HCT116 (cell line): ENCODE data around the gene STKLD1. TPM values are rescaled to one million over a fixed set of nuclear protein-coding genes. Genes with fewer than 3 reads are reported as not detected.

Experiments
- ATAC-seq: fragments of 200-7000 bp; cut with Tn5 transposase; 2 replicates; pipeline ENCODE4 v1.9.1; 2020; ENCODE audit warnings: mild to moderate bottlenecking, moderate library complexity
- BruUV-seq: library from RNA; stranded (reverse); fragments of 400-500 nt; replicated peaks from 2 replicates; lab custom pipeline; 2021; lab: Mats Ljungman, UMichigan
- CTCF ChIA-PET: fragments of 300-600 bp; sonication (Branson Sonifier 250); formaldehyde crosslinking; loops from one replicate; lab custom pipeline; 2021; ENCODE audit warnings: antibody characterized with exemption; lab: Charles Lee
- POLR2A ChIA-PET: fragments of 300-600, 350-600 bp; sonication (Branson Sonifier 250); formaldehyde crosslinking; loops from one replicate; lab custom pipeline; 2021; ENCODE audit warnings: antibody characterized with exemption; lab: Charles Lee
- RAD21 ChIA-PET, 2 experiments: fragments of 300-600 bp; sonication (Branson Sonifier 250); formaldehyde crosslinking; loops; one replicate each; lab custom pipeline; 2023; ENCODE audit warnings: low total read pairs in 2 of 2; ENCODE audit not compliant: uncharacterized antibody in 2 of 2, unreplicated experiment in 2 of 2, low non-redundant PET in 1 of 2; lab: Charles Lee
- DNase-seq: peaks from one replicate; pipeline ENCODE4 v3.0.0-alpha.2; 2010; ENCODE audit warnings: low read depth, low spot score
- H2AFZ ChIP-seq: fragments of 200-600 bp; shearing (Covaris generic), sonication (generic); 2 replicates; pipeline ENCODE4 v1.6.1; 2017; ENCODE audit warnings: low read depth, mixed run types, mixed read lengths, antibody characterized with exemption, low read length; ENCODE audit not compliant: poor library complexity, severe bottlenecking
- H3K27ac ChIP-seq: 2 replicates; pipeline ENCODE4 v1.5.1; 2012; ENCODE audit warnings: low read depth, low read length
- H3K27me3 ChIP-seq: fragments of 200-600 bp; sonication (generic); 2 replicates; pipeline ENCODE4 v1.6.1; 2016; ENCODE audit warnings: mixed run types, low read length, mixed read lengths; ENCODE audit not compliant: insufficient read depth
- H3K36me3 ChIP-seq, 2 experiments: fragments of 200-500 bp in 1 of 2; fragments of 200-600 bp in 1 of 2; sonication (Bioruptor generic) in 1 of 2; sonication (generic) in 1 of 2; 2 replicates each; pipeline versions ENCODE4 v1.5.1 to v1.6.1; 2014 to 2016; ENCODE audit warnings: low read length in 2 of 2, inconsistent platforms in 1 of 2, mixed read lengths in 1 of 2, mixed run types in 1 of 2; ENCODE audit not compliant: insufficient read depth in 2 of 2, control insufficient read depth in 1 of 2
- H3K4me1 ChIP-seq, 2 experiments: fragments of 200-600 bp in 1 of 2; sonication (generic) in 1 of 2; 2 replicates each; pipeline versions ENCODE4 v1.5.1 to v1.6.1; 2012 to 2017; ENCODE audit warnings: low read length in 2 of 2, inconsistent platforms in 1 of 2, mild to moderate bottlenecking in 1 of 2, mixed read lengths in 1 of 2, mixed run types in 1 of 2, moderate library complexity in 1 of 2; ENCODE audit not compliant: insufficient read depth in 2 of 2, control insufficient read depth in 1 of 2
- H3K4me2 ChIP-seq: fragments of 200-600 bp; sonication (generic); 2 replicates; pipeline ENCODE4 v1.6.1; 2017; ENCODE audit warnings: mixed run types, low read length, mixed read lengths
- H3K4me3 ChIP-seq, 2 experiments: fragments of 200-600 bp in 1 of 2; sonication (generic) in 1 of 2; replicated peaks in 1 of 2; 2 replicates each; pipeline ENCODE4 v1.5.1; 2011 to 2016; ENCODE audit warnings: low read length in 2 of 2, control low read depth in 1 of 2, low read depth in 1 of 2, mild to moderate bottlenecking in 1 of 2, mixed read lengths in 1 of 2, mixed run types in 1 of 2
- H3K79me2 ChIP-seq: fragments of 200-600 bp; sonication (generic); 2 replicates; pipeline ENCODE4 v1.6.1; 2017; ENCODE audit warnings: mild to moderate bottlenecking, mixed run types, low read length, moderate library complexity, mixed read lengths; ENCODE audit not compliant: insufficient read depth
- H3K9ac ChIP-seq: fragments of 200-600 bp; sonication (generic); 2 replicates; pipeline ENCODE4 v1.6.1; 2016; ENCODE audit warnings: low read length, mixed read lengths
- H3K9me2 ChIP-seq: fragments of 200-600 bp; sonication (generic), shearing (Covaris generic); 2 replicates; pipeline ENCODE4 v1.6.1; 2017; ENCODE audit warnings: mixed run types, mild to moderate bottlenecking, moderate library complexity; ENCODE audit not compliant: insufficient read depth
- H3K9me3 ChIP-seq, 2 experiments: fragments of 200-500 bp in 1 of 2; fragments of 200-600 bp in 1 of 2; sonication (Bioruptor generic) in 1 of 2; sonication (generic) in 1 of 2; 2 replicates each; pipeline ENCODE4 v1.6.1; 2014 to 2017; ENCODE audit warnings: low read length in 2 of 2, mixed read lengths in 2 of 2, inconsistent platforms in 1 of 2, low read depth in 1 of 2, mild to moderate bottlenecking in 1 of 2, mixed run types in 1 of 2, moderate library complexity in 1 of 2; ENCODE audit not compliant: control insufficient read depth in 1 of 2, insufficient read depth in 1 of 2
- H4K20me1 ChIP-seq: fragments of 200-600 bp; sonication (generic), shearing (Covaris generic); 2 replicates; pipeline ENCODE4 v1.6.1; 2017; ENCODE audit warnings: mixed run types, mild to moderate bottlenecking, moderate library complexity; ENCODE audit not compliant: insufficient read depth
- CBX3 ChIP-seq: IDR thresholded peaks from 2 replicates; pipeline ENCODE4 v1.6.1; 2012; ENCODE audit warnings: low read depth
- EGR1 ChIP-seq: IDR thresholded peaks from 2 replicates; pipeline ENCODE4 v1.6.1; 2012; ENCODE audit warnings: low read depth
- ELF1 ChIP-seq: IDR thresholded peaks from 2 replicates; pipeline ENCODE4 v1.6.1; 2012; ENCODE audit warnings: low read depth, borderline replicate concordance
- EZH2 ChIP-seq: fragments of 200-600 bp; sonication (generic); IDR thresholded peaks from 2 replicates; pipeline ENCODE4 v1.6.1; 2017; ENCODE audit warnings: antibody characterized with exemption, mixed run types
- EZH2phosphoT487 ChIP-seq: fragments of 200-600 bp; IDR thresholded peaks from 2 replicates; pipeline ENCODE4 v1.6.1; 2018; ENCODE audit warnings: antibody characterized with exemption, borderline replicate concordance
- FOSL1 ChIP-seq: IDR thresholded peaks from 2 replicates; pipeline ENCODE4 v1.6.1; 2012; ENCODE audit warnings: low read depth
- JUND ChIP-seq: IDR thresholded peaks from 2 replicates; pipeline ENCODE4 v1.6.1; 2012
- SP1 ChIP-seq: IDR thresholded peaks from 2 replicates; pipeline ENCODE4 v1.6.1; 2012; ENCODE audit warnings: low read depth
- SRF ChIP-seq: IDR thresholded peaks from 2 replicates; pipeline ENCODE4 v1.6.1; 2012; ENCODE audit warnings: low read depth
- TCF7L2 ChIP-seq: IDR thresholded peaks from 2 replicates; pipeline ENCODE4 v1.7.0; 2011; ENCODE audit warnings: borderline replicate concordance, inconsistent platforms; ENCODE audit not compliant: insufficient read depth, insufficient read length; ENCODE audit errors: extremely low read depth
- YY1 ChIP-seq: IDR thresholded peaks from 2 replicates; pipeline ENCODE4 v1.6.1; 2011; ENCODE audit warnings: low read length, low read depth, moderate library complexity, mild to moderate bottlenecking; ENCODE audit not compliant: insufficient replicate concordance; ENCODE audit errors: extremely low read depth
- ZBTB33 ChIP-seq: IDR thresholded peaks from 2 replicates; pipeline ENCODE4 v1.6.1; 2011; ENCODE audit warnings: mild to moderate bottlenecking, low read length, moderate library complexity; ENCODE audit not compliant: insufficient replicate concordance; ENCODE audit errors: extremely low read depth
- intact Hi-C: fragments of 100-400 bp; cut with micrococcal nuclease; formaldehyde crosslinking; loops from 2 replicates; pipeline ENCODE4 v1.10.0; 2022
- total RNA-seq: library from RNA; stranded (reverse); gene quantifications from one replicate; pipeline ENCODE4 v1.2.1, GENCODE V29; 2021; ENCODE audit not compliant: unreplicated experiment
- TF ChIP-seq, protein P1 (sequence below): IDR thresholded peaks from 2 replicates; pipeline ENCODE4 v1.6.1; 2012
- TF ChIP-seq, protein P2 (sequence below): IDR thresholded peaks from 2 replicates; pipeline ENCODE4 v1.6.1; 2012

The STKLD1 gene
- total RNA-seq, 1 experiment from 2014 or later, result 0.37 TPM

GRCh38 chr9:133344071-133344470, 32.1 kb upstream of the STKLD1 start (continued):
- TF ChIP-seq, protein P1, sequence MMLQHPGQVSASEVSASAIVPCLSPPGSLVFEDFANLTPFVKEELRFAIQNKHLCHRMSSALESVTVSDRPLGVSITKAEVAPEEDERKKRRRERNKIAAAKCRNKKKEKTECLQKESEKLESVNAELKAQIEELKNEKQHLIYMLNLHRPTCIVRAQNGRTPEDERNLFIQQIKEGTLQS, result no peak
- TF ChIP-seq TCF7L2, result no peak
- TF ChIP-seq ELF1, result no peak
- TF ChIP-seq, all 23 proteins: peak for 0

DNA sequence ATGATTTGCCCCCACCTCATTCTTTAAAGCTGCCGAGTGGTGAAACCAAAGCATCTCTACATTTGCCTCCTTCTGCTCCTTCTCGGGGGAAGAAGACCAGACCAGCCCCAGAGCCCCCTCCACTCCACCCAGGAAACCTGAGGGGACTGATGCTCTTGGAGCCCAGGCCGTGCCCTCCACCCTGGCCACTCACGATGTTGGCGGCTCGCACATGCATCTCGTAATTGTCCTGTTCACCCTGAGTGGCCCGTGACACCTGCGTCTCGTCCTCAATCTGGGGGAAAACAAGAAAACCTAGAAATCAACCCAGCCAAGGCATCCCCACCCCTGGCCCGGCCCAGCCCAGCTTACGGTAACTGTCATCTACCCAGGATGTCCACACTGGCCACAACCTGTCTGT, 31.2 kb upstream of the STKLD1 start:
- H3K4me1 ChIP-seq, result peaks cover 12 to 20% of the 10 kb centered on the region in 2 experiments; a peak in 3 of 4 replicates
- TF ChIP-seq, protein P1, result no peak
- TF ChIP-seq EZH2, result no peak
- H2AFZ ChIP-seq, result no peak overlapping the region
- peaks cover 46% of the 10 kb centered on the region for H3K79me2 ChIP-seq
- no peaks in the 10 kb centered on the region for H3K9me2 ChIP-seq
- H3K27me3 ChIP-seq, result no peaks in the 10 kb centered on the region
- no TSS peak for BruUV-seq
- RAD21 ChIA-PET, result no interaction called here
- no peaks in the 10 kb centered on the region for H4K20me1 ChIP-seq
- no peak overlapping the region for H3K27ac ChIP-seq
- H3K9ac ChIP-seq, result no peak overlapping the region
- DNase-seq (no peak), ATAC-seq (no peak)
- H3K4me2 ChIP-seq, result no peak overlapping the region
- no peak overlapping the region for H3K4me3 ChIP-seq
- intact Hi-C loops, result no loop called here
- POLR2A ChIA-PET, result no interaction called here
- peaks cover 39 to 58% of the 10 kb centered on the region in 2 experiments for H3K36me3 ChIP-seq
- no peaks in the 10 kb centered on the region for H3K9me3 ChIP-seq
- CTCF ChIA-PET, result no interaction called here

GRCh38 chr9:133345596-133345995, 30.6 kb upstream of the STKLD1 start:
- H3K79me2 ChIP-seq, result peaks cover 51% of the 10 kb centered on the region
- RAD21 ChIA-PET, result no interaction called here
- no peak overlapping the region for H2AFZ ChIP-seq
- CTCF ChIA-PET, result no interaction called here
- H4K20me1 ChIP-seq, result no peaks in the 10 kb centered on the region
- H3K27me3 ChIP-seq, result no peaks in the 10 kb centered on the region
- H3K4me2 ChIP-seq, result no peak overlapping the region
- POLR2A ChIA-PET, result no interaction called here
- H3K27ac ChIP-seq, result no peak overlapping the region
- intact Hi-C loops, result no loop called here
- DNase-seq (no peak), ATAC-seq (no peak)
- no TSS peak for BruUV-seq
- no peaks in the 10 kb centered on the region for H3K9me3 ChIP-seq
- H3K4me1 ChIP-seq, result peaks cover 12 to 22% of the 10 kb centered on the region in 2 experiments; a peak in 3 of 4 replicates
- peaks cover 39 to 58% of the 10 kb centered on the region in 2 experiments for H3K36me3 ChIP-seq
- no peak overlapping the region for H3K4me3 ChIP-seq
- no peak overlapping the region for H3K9ac ChIP-seq
- H3K9me2 ChIP-seq, result no peaks in the 10 kb centered on the region
- no peak for TF ChIP-seq ZBTB33
- TF ChIP-seq EGR1, result no peak
- TF ChIP-seq, protein P2, sequence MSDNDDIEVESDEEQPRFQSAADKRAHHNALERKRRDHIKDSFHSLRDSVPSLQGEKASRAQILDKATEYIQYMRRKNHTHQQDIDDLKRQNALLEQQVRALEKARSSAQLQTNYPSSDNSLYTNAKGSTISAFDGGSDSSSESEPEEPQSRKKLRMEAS, result no peak
- no peak for TF ChIP-seq SP1
- no peak for TF ChIP-seq JUND
- TF ChIP-seq YY1, result no peak
- TF ChIP-seq CBX3, result no peak
- no peak for TF ChIP-seq SRF
- TF ChIP-seq EZH2phosphoT487, result no peak
- TF ChIP-seq, protein P1, result no peak
- TF ChIP-seq TCF7L2, result no peak
- TF ChIP-seq FOSL1, result no peak
